CD4-positive, alpha-beta memory T cell (primary cell): ENCODE measurements around the gene MIEF2. TPM values are rescaled to one million over a fixed set of nuclear protein-coding genes. Genes with fewer than 3 reads are reported as not detected.
"Not testable (repeated sequence)": the region's sequence is repeated elsewhere in the genome, so short reads cannot be mapped to it uniquely, and the experiment has no call there.

Experiments
- CTCF ChIA-PET: fragments of 350-600 bp; sonication (Branson Sonifier 250); formaldehyde crosslinking; loops from one replicate; lab custom pipeline; 2021; ENCODE audit warnings: inconsistent platforms; ENCODE audit not compliant: partially characterized antibody; lab: Charles Lee
- POLR2A ChIA-PET: fragments of 350-600 bp; sonication (Branson Sonifier 250); formaldehyde crosslinking; loops from one replicate; lab custom pipeline; 2021; ENCODE audit not compliant: partially characterized antibody; lab: Charles Lee
- DNase-seq, 5 donors: peaks; one replicate each; pipeline versions ENCODE4 v3.0.0 to v3.0.0-alpha.2; 2020 to 2022; ENCODE audit warnings: mixed read lengths in 1 of 5
- H3K27ac ChIP-seq: one replicate; pipeline ENCODE4 v1.7.0; 2013; ENCODE audit warnings: low read depth, low read length
- H3K27me3 ChIP-seq: 2 replicates; pipeline ENCODE4 v1.7.0; 2013; ENCODE audit warnings: mild to moderate bottlenecking, low read length, moderate library complexity; ENCODE audit not compliant: insufficient read depth
- H3K36me3 ChIP-seq: 2 replicates; pipeline ENCODE4 v1.7.0; 2013; ENCODE audit warnings: mild to moderate bottlenecking, low read length, moderate library complexity; ENCODE audit not compliant: insufficient read depth
- H3K4me1 ChIP-seq: 2 replicates; pipeline ENCODE4 v1.7.0; 2013; ENCODE audit warnings: mild to moderate bottlenecking, low read length, moderate library complexity; ENCODE audit not compliant: insufficient read depth
- H3K4me3 ChIP-seq, 2 donors: one replicate each; pipeline ENCODE4 v1.7.0; 2013; ENCODE audit warnings: low read length in 2 of 2, mild to moderate bottlenecking in 1 of 2
- H3K9me3 ChIP-seq, 2 donors: one replicate each; pipeline ENCODE4 v1.7.0; 2013; ENCODE audit warnings: low read length in 2 of 2, control low read depth in 1 of 2; ENCODE audit not compliant: control insufficient read depth in 1 of 2
- H3K27ac Mint-ChIP-seq, 7 donors: one replicate each; pipeline ENCODE4 v1.8.0; 2020 to 2021; ENCODE audit warnings: mixed read lengths in 7 of 7, mild to moderate bottlenecking in 6 of 7, inconsistent platforms in 3 of 7, moderate library complexity in 3 of 7
- H3K27me3 Mint-ChIP-seq, 2 donors: one replicate each; pipeline ENCODE4 v1.8.0; 2020 to 2021; ENCODE audit warnings: mixed read lengths in 2 of 2
- H3K36me3 Mint-ChIP-seq, 2 donors: one replicate each; pipeline ENCODE4 v1.8.0; 2020 to 2021; ENCODE audit warnings: mixed read lengths in 2 of 2, inconsistent platforms in 1 of 2, mild to moderate bottlenecking in 1 of 2
- H3K4me1 Mint-ChIP-seq, 4 donors: one replicate each; pipeline ENCODE4 v1.8.0; 2020 to 2021; ENCODE audit warnings: mixed read lengths in 4 of 4, mild to moderate bottlenecking in 1 of 4
- H3K4me3 Mint-ChIP-seq, 8 donors: one replicate each; pipeline ENCODE4 v1.8.0; 2020 to 2021; ENCODE audit warnings: mixed read lengths in 8 of 8, mild to moderate bottlenecking in 7 of 8, moderate library complexity in 6 of 8, inconsistent platforms in 3 of 8
- H3K9me3 Mint-ChIP-seq, 8 donors: one replicate each; pipeline ENCODE4 v1.8.0; 2020 to 2021; ENCODE audit warnings: mixed read lengths in 8 of 8, mild to moderate bottlenecking in 5 of 8, inconsistent platforms in 3 of 8, moderate library complexity in 1 of 8
- intact Hi-C: fragments of 100-400 bp; cut with micrococcal nuclease; formaldehyde crosslinking; loops from one replicate; pipeline ENCODE4 v1.15.1; 2023
- polyA plus RNA-seq, 2 donors: library from polyadenylated mRNA; unstranded; fragments of 300-500 nt; fragmentation: Illumina TruSeq; gene quantifications; one replicate each; pipeline ENCODE4 v1.2.3, GENCODE V29; 2021
- total RNA-seq, 2 experiments: library from RNA; stranded (reverse); gene quantifications; one replicate each; pipeline ENCODE4 v1.2.3, GENCODE V29; 2021

The MIEF2 gene
- total and polyA plus RNA-seq, 4 experiments from 2014 or later: 9.9 to 19.3 (median 14.6) TPM

- H3K4me1 Mint-ChIP-seq: no peaks in the 10 kb centered on the region
- H3K27ac ChIP-seq: no peak overlapping the region
- H3K9me3 ChIP-seq: no peaks in the 10 kb centered on the region
- no peak overlapping the region for H3K27ac Mint-ChIP-seq
- no peaks in the 10 kb centered on the region for H3K9me3 Mint-ChIP-seq
- no peaks in the 10 kb centered on the region for H3K4me1 ChIP-seq
- intact Hi-C loops: no loop called here
- H3K36me3 Mint-ChIP-seq: peaks cover 52 to 79% of the 10 kb centered on the region in 2 donors
- POLR2A ChIA-PET: no interaction called here
- no peaks in the 10 kb centered on the region for H3K27me3 ChIP-seq
- no peaks in the 10 kb centered on the region for H3K27me3 Mint-ChIP-seq
- DNase-seq: no peak
- no peak overlapping the region for H3K4me3 Mint-ChIP-seq
- CTCF ChIA-PET: interaction anchor here (0.7 to 1.1 kb wide), 2 partner anchors 11 to 1307 kb away, joined by 3 read pairs; no protein-coding TSS in a partner anchor
- peaks cover 63% of the 10 kb centered on the region for H3K36me3 ChIP-seq
- H3K4me3 ChIP-seq: no peak overlapping the region
Observed at GRCh38 chr17:18285296-18285695, 24.8 kb downstream of the MIEF2 start.

GRCh38 chr17:18291718-18292540, 31.5 kb downstream of the MIEF2 start:
- Histone ChIP-seq H3K36me3 (peaks cover 42% of the 10 kb centered on the region), H3K4me1 (no peaks in the 10 kb centered on the region), H3K27ac (no peak overlapping the region), H3K4me3 (no peak overlapping the region), H3K9me3 (no peaks in the 10 kb centered on the region), H3K27me3 (no peaks in the 10 kb centered on the region)
- intact Hi-C loops: no loop called here
- H3K27ac Mint-ChIP-seq: peak overlapping the region in 3 of 7 donors; percentile 23 to 47 (median 31)
- POLR2A ChIA-PET: no interaction called here
- H3K4me3 Mint-ChIP-seq: no peak overlapping the region
- no peaks in the 10 kb centered on the region for H3K9me3 Mint-ChIP-seq
- CTCF ChIA-PET: no interaction called here
- no peaks in the 10 kb centered on the region for H3K4me1 Mint-ChIP-seq
- H3K27me3 Mint-ChIP-seq: no peaks in the 10 kb centered on the region
- peaks cover 36 to 66% of the 10 kb centered on the region in 2 donors for H3K36me3 Mint-ChIP-seq
- DNase-seq: no peak

GRCh38 chr17:18298061-18298460, 37.6 kb downstream of the MIEF2 start:
- not testable (repeated sequence) for H3K27me3 ChIP-seq

GRCh38 chr17:18300725-18301480, 40.4 kb downstream of the MIEF2 start:
- Mint-ChIP-seq H3K27ac (no peak overlapping the region), H3K4me3 (no peak overlapping the region), H3K4me1 (no peaks in the 10 kb centered on the region), H3K9me3 (no peaks in the 10 kb centered on the region), H3K36me3 (peaks cover 51 to 58% of the 10 kb centered on the region in 2 donors), H3K27me3 (no peaks in the 10 kb centered on the region)
- ChIA-PET CTCF (no interaction called here), POLR2A (no interaction called here)
- no peak for DNase-seq
- H3K27ac ChIP-seq: no peak overlapping the region
- H3K9me3 ChIP-seq: no peaks in the 10 kb centered on the region
- H3K27me3 ChIP-seq: no peaks in the 10 kb centered on the region
- H3K36me3 ChIP-seq: peaks cover 50% of the 10 kb centered on the region
- H3K4me3 ChIP-seq: no peak overlapping the region
- H3K4me1 ChIP-seq: no peaks in the 10 kb centered on the region
- intact Hi-C loops: no loop called here

More at GRCh38 chr17:18298061-18298460, 37.6 kb downstream of the MIEF2 start:
- H3K4me3 Mint-ChIP-seq, H3K4me1 Mint-ChIP-seq, H3K4me1 ChIP-seq, intact Hi-C loops, POLR2A ChIA-PET, H3K27me3 Mint-ChIP-seq, H3K4me3 ChIP-seq, DNase-seq, H3K27ac ChIP-seq, H3K9me3 ChIP-seq, CTCF ChIA-PET, H3K9me3 Mint-ChIP-seq, H3K27ac Mint-ChIP-seq: not testable (repeated sequence)
- peaks cover 39 to 53% of the 10 kb centered on the region in 2 donors for H3K36me3 Mint-ChIP-seq
- peaks cover 36% of the 10 kb centered on the region for H3K36me3 ChIP-seq

- H3K27me3 ChIP-seq, POLR2A ChIA-PET, H3K9me3 Mint-ChIP-seq, H3K27ac ChIP-seq, H3K4me1 ChIP-seq, intact Hi-C loops, H3K27me3 Mint-ChIP-seq, H3K4me3 Mint-ChIP-seq, H3K4me1 Mint-ChIP-seq, H3K9me3 ChIP-seq, DNase-seq, CTCF ChIA-PET, H3K27ac Mint-ChIP-seq, H3K4me3 ChIP-seq: not testable (repeated sequence)
- peaks cover 60% of the 10 kb centered on the region for H3K36me3 ChIP-seq
- peaks cover 50 to 56% of the 10 kb centered on the region in 2 donors for H3K36me3 Mint-ChIP-seq
Observed at GRCh38 chr17:18303206-18303605, 42.7 kb downstream of the MIEF2 start.

GRCh38 chr17:18309202-18309601, 48.7 kb downstream of the MIEF2 start:
- CTCF ChIA-PET: no interaction called here
- POLR2A ChIA-PET: no interaction called here
- H3K27me3 ChIP-seq: no peaks in the 10 kb centered on the region
- peaks cover 30% of the 10 kb centered on the region for H3K4me1 ChIP-seq
- intact Hi-C loops: no loop called here
- peaks cover 28% of the 10 kb centered on the region for H3K36me3 ChIP-seq
- no peak overlapping the region for H3K27ac Mint-ChIP-seq
- DNase-seq: no peak
- H3K4me3 ChIP-seq: no peak overlapping the region
- H3K9me3 Mint-ChIP-seq: no peaks in the 10 kb centered on the region
- peaks cover 21 to 36% (median 29%) of the 10 kb centered on the region in 4 donors for H3K4me1 Mint-ChIP-seq
- H3K4me3 Mint-ChIP-seq: no peak overlapping the region
- H3K9me3 ChIP-seq: no peaks in the 10 kb centered on the region
- no peak overlapping the region for H3K27ac ChIP-seq
- peaks cover 23 to 35% of the 10 kb centered on the region in 2 donors for H3K36me3 Mint-ChIP-seq
- no peaks in the 10 kb centered on the region for H3K27me3 Mint-ChIP-seq

GRCh38 chr17:18314059-18314730, 53.7 kb downstream of the MIEF2 start:
- ChIA-PET CTCF (no interaction called here), POLR2A (interaction anchor here (0.7 to 3.8 kb wide), 6 partner anchors 8 to 132 kb away, joined by 3 to 31 read pairs (median 7); partner anchors contain the start of genes ALKBH5, FLII, MIEF2 and SHMT1)
- no peaks in the 10 kb centered on the region for H3K9me3 Mint-ChIP-seq
- H3K27ac Mint-ChIP-seq: peak overlapping the region; percentile 92 to 99 (median 98)
- H3K36me3 ChIP-seq: peaks cover 28% of the 10 kb centered on the region
- no peaks in the 10 kb centered on the region for H3K9me3 ChIP-seq
- peaks cover 22 to 47% of the 10 kb centered on the region in 2 donors for H3K36me3 Mint-ChIP-seq
- H3K4me1 ChIP-seq: peaks cover 67% of the 10 kb centered on the region
- DNase-seq: no peak
- H3K4me1 Mint-ChIP-seq: peaks cover 49 to 85% (median 66%) of the 10 kb centered on the region in 4 donors
- H3K27ac ChIP-seq: peak overlapping the region; percentile 93
- intact Hi-C loops: no loop called here
- H3K4me3 ChIP-seq: peak overlapping the region; percentile 74 to 97
- H3K27me3 ChIP-seq: no peaks in the 10 kb centered on the region
- no peaks in the 10 kb centered on the region for H3K27me3 Mint-ChIP-seq
- peak overlapping the region; percentile 92 to 98 (median 96) for H3K4me3 Mint-ChIP-seq
